ENCODE data around the gene ETFA.

DNA sequence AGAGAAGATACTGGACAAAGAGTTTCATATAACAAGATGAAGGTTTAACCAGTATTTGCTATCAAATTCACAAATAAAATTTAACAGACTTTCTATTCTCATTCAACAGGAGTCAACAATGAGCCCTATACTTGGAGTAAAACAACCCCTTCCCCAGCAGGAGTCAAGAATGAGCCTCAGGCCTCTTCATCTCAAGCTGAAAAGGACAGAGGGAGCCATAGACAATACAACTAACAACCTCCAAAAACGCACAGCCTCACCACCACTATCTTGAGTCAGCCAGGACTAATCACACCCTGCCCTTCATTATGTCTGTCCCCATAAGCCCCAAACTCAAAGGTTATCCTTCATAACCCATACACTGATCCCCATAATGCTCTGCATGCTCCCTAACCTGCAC, 36.4 kb downstream of the ETFA start:
- TF ChIP-seq POLR2A (IDR thresholded peaks at IDR 0.05; ENCODE audit: low read length), result no peak
- TF ChIP-seq GATA1 (IDR thresholded peaks at IDR 0.05; ENCODE audit: low read depth, low read length), result no peak

Data from erythroblast (primary cell).